Fibroblast of the conjunctiva (primary cell): ENCODE measurements around the gene CYTH1.
A peak's percentile ranks its signal among the peaks of the same experiment; 100 is the strongest.

ENCODE experiments used
- DNase-seq: peaks from one replicate; pipeline ENCODE4 v3.0.0-alpha.2; 2010; ENCODE audit warnings: low read depth

Gene CYTH1

GRCh38 chr17:78669256-78669974 lies 112.7 kb downstream of the CYTH1 start:
- no peak for DNase-seq

- no peak for DNase-seq
Measured at GRCh38 chr17:78668847-78669246, 113.2 kb downstream of the CYTH1 start.

GRCh38 chr17:78667741-78668640 lies 114.1 kb downstream of the CYTH1 start:
- no peak for DNase-seq

- no peak for DNase-seq
Measured at GRCh38 chr17:78667091-78667490, 115.0 kb downstream of the CYTH1 start.

GRCh38 chr17:78665952-78666920 lies 115.8 kb downstream of the CYTH1 start:
- no peak for DNase-seq

- no peak for DNase-seq
Measured at GRCh38 chr17:78665387-78665951, 116.6 kb downstream of the CYTH1 start.

- no peak for DNase-seq
Measured at GRCh38 chr17:78664476-78665386, 117.3 kb downstream of the CYTH1 start.

- DNase-seq, result no peak
Measured at GRCh38 chr17:78661093-78661770, 120.8 kb downstream of the CYTH1 start.

GRCh38 chr17:78659546-78659945 lies 122.5 kb downstream of the CYTH1 start:
- no peak for DNase-seq

- DNase-seq, result peak; percentile 37
Measured at GRCh38 chr17:78658281-78658785, 123.7 kb downstream of the CYTH1 start.

- no peak for DNase-seq
Measured at GRCh38 chr17:78655251-78655940, 126.7 kb downstream of the CYTH1 start.

GRCh38 chr17:78654325-78654724 lies 127.7 kb downstream of the CYTH1 start:
- no peak for DNase-seq

- DNase-seq, result no peak
Measured at GRCh38 chr17:78653382-78653781, 128.7 kb downstream of the CYTH1 start.

GRCh38 chr17:78652913-78653312 lies 129.2 kb downstream of the CYTH1 start:
- no peak for DNase-seq

- DNase-seq, result no peak
Measured at GRCh38 chr17:78652024-78652423, 130.0 kb downstream of the CYTH1 start.

GRCh38 chr17:78651554-78651953 lies 130.5 kb downstream of the CYTH1 start:
- no peak for DNase-seq

GRCh38 chr17:78650093-78650715 lies 131.9 kb downstream of the CYTH1 start:
- no peak for DNase-seq

GRCh38 chr17:78648293-78648692 lies 133.8 kb downstream of the CYTH1 start:
- no peak for DNase-seq

- no peak for DNase-seq
Measured at GRCh38 chr17:78647032-78647431, 135.0 kb downstream of the CYTH1 start.
